Parathyroid adenoma (tissue), 2 donors: ENCODE results near the gene HTR3B.

ENCODE experiments used
- H2AFZ ChIP-seq: fragments of 300-600 bp; sonication (generic); one replicate; pipeline ENCODE4 v1.7.0; 2017; ENCODE audit warnings: antibody characterized with exemption, mild to moderate bottlenecking
- H3K27ac ChIP-seq: fragments of 300-600 bp; sonication (generic); one replicate; pipeline ENCODE4 v1.7.0; 2017
- H3K27me3 ChIP-seq: fragments of 300-600 bp; sonication (generic); one replicate; pipeline ENCODE4 v1.7.0; 2017; ENCODE audit warnings: low read length; ENCODE audit not compliant: control insufficient read depth, insufficient read depth
- H3K36me3 ChIP-seq: fragments of 300-600 bp; sonication (generic); one replicate; pipeline ENCODE4 v1.7.0; 2017; ENCODE audit warnings: low read length; ENCODE audit not compliant: control insufficient read depth, insufficient read depth
- H3K4me1 ChIP-seq: fragments of 300-600 bp; sonication (generic); one replicate; pipeline ENCODE4 v1.7.0; 2017; ENCODE audit warnings: control low read depth
- H3K4me2 ChIP-seq: fragments of 300-600 bp; sonication (generic); one replicate; pipeline ENCODE4 v1.7.0; 2017; ENCODE audit warnings: low read length
- H3K4me3 ChIP-seq: fragments of 300-600 bp; sonication (generic); one replicate; pipeline ENCODE4 v1.7.0; 2017; ENCODE audit warnings: low read depth, low read length
- H3K79me2 ChIP-seq: fragments of 300-600 bp; sonication (generic); one replicate; pipeline ENCODE4 v1.7.0; 2017; ENCODE audit warnings: control low read depth
- H3K9ac ChIP-seq: fragments of 300-600 bp; sonication (generic); one replicate; pipeline ENCODE4 v1.7.0; 2017; ENCODE audit warnings: mild to moderate bottlenecking
- H3K9me3 ChIP-seq: fragments of 300-600 bp; sonication (generic); one replicate; pipeline ENCODE4 v1.7.0; 2017; ENCODE audit warnings: low read length; ENCODE audit not compliant: control insufficient read depth
- TF ChIP-seq, protein P1 (sequence below): fragments of 300-600 bp; sonication (generic); IDR thresholded peaks from one replicate; pipeline ENCODE4 v1.7.0; 2017; ENCODE audit warnings: antibody characterized with exemption, mild to moderate bottlenecking
- donor health status: primary hyperparathyroidism.

The HTR3B gene

DNA sequence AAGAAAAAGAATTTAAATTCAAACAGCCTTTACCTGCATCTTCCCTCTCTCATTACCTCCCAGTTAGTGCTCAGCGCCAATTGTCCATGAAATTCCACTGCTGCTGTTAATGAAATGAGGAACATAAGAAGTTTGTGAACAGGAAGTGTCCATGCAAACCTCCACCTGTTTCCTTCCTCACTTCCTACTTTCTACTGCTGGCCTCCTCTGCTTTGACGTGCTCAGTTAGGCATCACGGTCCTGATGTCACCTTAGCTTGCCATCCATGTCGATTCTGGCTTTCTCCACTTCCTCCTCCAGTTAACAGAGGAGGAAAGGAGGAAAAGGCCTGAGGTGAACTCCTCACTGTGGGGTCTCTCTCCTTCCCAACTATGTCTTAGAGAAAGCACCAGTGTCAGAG is 43.4 kb downstream of the HTR3B start:
- Histone ChIP-seq H3K4me3 (no peak overlapping the region), H3K9me3 (no peaks in the 10 kb centered on the region), H3K4me1 (no peaks in the 10 kb centered on the region), H3K79me2 (no peaks in the 10 kb centered on the region), H3K4me2 (no peak overlapping the region), H3K36me3 (no peaks in the 10 kb centered on the region), H3K9ac (no peak overlapping the region), H3K27me3 (no peaks in the 10 kb centered on the region), H3K27ac (no peak overlapping the region), H2AFZ (no peak overlapping the region)
- TF ChIP-seq, protein P1, sequence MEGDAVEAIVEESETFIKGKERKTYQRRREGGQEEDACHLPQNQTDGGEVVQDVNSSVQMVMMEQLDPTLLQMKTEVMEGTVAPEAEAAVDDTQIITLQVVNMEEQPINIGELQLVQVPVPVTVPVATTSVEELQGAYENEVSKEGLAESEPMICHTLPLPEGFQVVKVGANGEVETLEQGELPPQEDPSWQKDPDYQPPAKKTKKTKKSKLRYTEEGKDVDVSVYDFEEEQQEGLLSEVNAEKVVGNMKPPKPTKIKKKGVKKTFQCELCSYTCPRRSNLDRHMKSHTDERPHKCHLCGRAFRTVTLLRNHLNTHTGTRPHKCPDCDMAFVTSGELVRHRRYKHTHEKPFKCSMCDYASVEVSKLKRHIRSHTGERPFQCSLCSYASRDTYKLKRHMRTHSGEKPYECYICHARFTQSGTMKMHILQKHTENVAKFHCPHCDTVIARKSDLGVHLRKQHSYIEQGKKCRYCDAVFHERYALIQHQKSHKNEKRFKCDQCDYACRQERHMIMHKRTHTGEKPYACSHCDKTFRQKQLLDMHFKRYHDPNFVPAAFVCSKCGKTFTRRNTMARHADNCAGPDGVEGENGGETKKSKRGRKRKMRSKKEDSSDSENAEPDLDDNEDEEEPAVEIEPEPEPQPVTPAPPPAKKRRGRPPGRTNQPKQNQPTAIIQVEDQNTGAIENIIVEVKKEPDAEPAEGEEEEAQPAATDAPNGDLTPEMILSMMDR = no peak

DNA sequence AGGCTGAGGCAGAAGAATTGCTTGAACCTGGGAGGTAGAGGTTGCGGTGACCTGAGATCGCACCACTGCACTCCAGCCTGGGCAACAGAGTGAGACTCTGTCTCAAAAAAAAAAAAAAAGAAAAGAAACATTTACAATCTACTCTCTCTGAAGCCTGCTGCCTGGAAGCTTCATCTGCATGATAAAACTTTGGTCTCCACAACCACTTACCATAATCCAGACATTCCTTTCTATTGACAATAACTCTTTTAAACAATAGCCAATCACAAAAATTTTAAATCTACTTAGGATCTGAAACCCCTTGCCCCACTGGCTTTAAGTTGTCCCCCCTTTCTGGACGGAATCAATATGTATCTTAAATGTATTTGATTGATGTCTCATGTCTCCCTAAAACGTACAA is 45.3 kb downstream of the HTR3B start:
- TF ChIP-seq, protein P1 = no peak
- Histone ChIP-seq H3K27ac (no peak overlapping the region), H3K27me3 (no peaks in the 10 kb centered on the region), H3K4me1 (no peaks in the 10 kb centered on the region), H3K9me3 (no peaks in the 10 kb centered on the region), H2AFZ (no peak overlapping the region), H3K9ac (no peak overlapping the region), H3K79me2 (no peaks in the 10 kb centered on the region), H3K4me2 (no peak overlapping the region), H3K4me3 (no peak overlapping the region), H3K36me3 (no peaks in the 10 kb centered on the region)

DNA sequence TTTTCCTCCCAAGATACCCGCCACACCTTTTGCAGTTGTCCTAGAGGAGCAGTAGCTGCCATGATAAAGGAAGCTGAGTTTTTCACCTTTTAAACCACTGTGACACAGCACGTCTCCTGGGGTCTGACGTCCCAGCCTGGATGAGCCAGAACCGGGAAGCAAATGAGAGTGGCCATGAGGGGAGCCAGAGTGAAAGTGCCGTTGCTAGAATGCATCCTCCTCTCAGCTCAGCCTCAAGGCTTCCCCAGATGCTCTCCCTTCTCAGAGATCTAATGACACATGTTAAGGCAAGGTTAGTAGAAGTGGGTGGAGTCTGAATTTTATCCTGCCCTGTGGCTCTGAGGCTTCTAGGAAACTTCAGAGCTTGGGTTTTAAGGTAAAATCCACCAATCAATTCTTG is 46.9 kb downstream of the HTR3B start:
- no peaks in the 10 kb centered on the region for H3K4me1 ChIP-seq
- TF ChIP-seq, protein P1 = no peak
- H3K27ac ChIP-seq = no peak overlapping the region
- no peak overlapping the region for H3K4me3 ChIP-seq
- H2AFZ ChIP-seq = no peak overlapping the region
- no peaks in the 10 kb centered on the region for H3K36me3 ChIP-seq
- H3K9ac ChIP-seq = no peak overlapping the region
- no peaks in the 10 kb centered on the region for H3K27me3 ChIP-seq
- H3K9me3 ChIP-seq = no peaks in the 10 kb centered on the region
- no peak overlapping the region for H3K4me2 ChIP-seq
- H3K79me2 ChIP-seq = no peaks in the 10 kb centered on the region

DNA sequence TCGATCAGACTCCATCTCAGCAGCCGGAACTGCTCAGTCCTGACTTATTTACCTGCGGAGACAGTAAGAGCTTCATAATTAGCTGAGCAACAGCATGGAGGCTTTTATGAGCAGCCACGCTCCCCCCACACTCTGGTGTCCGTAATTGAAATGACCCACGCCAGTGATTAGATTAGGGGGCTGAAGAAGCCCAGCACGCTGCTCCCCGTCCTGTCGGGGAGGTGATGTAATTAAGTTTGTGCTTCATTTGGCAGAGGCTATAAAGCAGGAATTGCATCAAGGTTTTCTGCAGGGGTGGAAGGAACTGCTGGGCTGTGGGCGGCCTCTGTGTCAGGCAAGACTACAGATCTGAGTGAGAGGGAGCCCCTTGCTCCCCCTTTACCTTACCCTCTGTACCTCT is 47.5 kb downstream of the HTR3B start:
- Histone ChIP-seq H3K9ac (no peak overlapping the region), H3K4me1 (no peaks in the 10 kb centered on the region), H3K36me3 (no peaks in the 10 kb centered on the region), H3K4me2 (no peak overlapping the region), H3K27me3 (no peaks in the 10 kb centered on the region), H3K27ac (no peak overlapping the region), H3K4me3 (no peak overlapping the region), H2AFZ (no peak overlapping the region), H3K79me2 (no peaks in the 10 kb centered on the region), H3K9me3 (no peaks in the 10 kb centered on the region)
- TF ChIP-seq, protein P1 = no peak

DNA sequence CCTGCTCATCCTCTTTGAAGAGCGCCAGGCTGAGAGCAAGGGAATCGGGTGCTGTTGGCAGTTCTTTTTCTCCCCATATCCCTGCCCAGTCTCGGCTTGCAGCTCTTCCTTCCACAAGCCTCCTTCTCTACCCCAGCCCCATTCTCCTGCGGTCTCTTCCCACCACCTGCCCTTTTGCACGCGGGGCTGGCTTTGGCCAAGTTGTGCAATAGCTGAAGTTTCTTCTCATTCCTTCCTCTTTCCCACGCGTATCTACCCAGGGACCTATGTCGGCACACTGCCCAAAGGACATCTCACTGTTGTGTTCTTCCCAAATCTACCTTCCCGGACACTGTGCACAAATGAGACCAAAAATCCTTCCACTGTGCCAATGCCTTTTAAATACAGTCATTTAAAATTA is 48.0 kb downstream of the HTR3B start:
- Histone ChIP-seq H3K79me2 (no peaks in the 10 kb centered on the region), H3K9me3 (no peaks in the 10 kb centered on the region), H3K4me3 (no peak overlapping the region), H3K4me2 (no peak overlapping the region), H3K4me1 (no peaks in the 10 kb centered on the region), H3K27ac (no peak overlapping the region), H3K36me3 (no peaks in the 10 kb centered on the region), H3K9ac (no peak overlapping the region), H3K27me3 (no peaks in the 10 kb centered on the region), H2AFZ (no peak overlapping the region)
- TF ChIP-seq, protein P1 = no peak
